CD4-positive, alpha-beta T cell treated with Interleukin-17A for 4 hours (primary cell): ENCODE measurements around the gene RCOR3.

Experiments
- DNase-seq: peaks from one replicate; pipeline ENCODE4 v3.0.0-alpha.2; 2020; ENCODE audit warnings: mixed read lengths

The RCOR3 gene

DNA sequence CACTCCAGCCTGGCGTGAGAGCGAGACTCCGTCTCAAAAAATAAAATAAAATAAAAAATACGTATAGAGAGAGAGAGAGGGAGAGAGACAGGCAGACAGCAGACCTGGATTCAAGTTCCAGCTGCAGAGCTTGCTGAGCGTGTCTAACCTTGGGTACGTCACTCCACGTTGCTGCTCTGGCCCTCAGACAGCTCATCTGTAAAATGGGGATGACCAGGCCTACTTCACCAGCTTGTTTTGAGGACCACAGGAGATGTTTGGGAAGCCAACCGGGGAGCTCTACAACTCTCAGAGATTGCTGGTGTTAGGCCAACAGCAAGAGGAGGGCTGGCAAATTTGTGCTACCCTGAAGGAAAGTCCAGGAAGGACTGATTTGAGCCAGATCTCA lies 67.0 kb downstream of the RCOR3 start:
- DNase-seq: no peak

GRCh38 chr1:211326528-211327345 lies 67.6 kb downstream of the RCOR3 start, which contains the start of gene TRAF5:
Gene TRAF5 (plus strand): TSS chr1:211326833. CDS start chr1:211353240, 26,407 bp downstream.
- DNase-seq: peak; percentile 64

DNA sequence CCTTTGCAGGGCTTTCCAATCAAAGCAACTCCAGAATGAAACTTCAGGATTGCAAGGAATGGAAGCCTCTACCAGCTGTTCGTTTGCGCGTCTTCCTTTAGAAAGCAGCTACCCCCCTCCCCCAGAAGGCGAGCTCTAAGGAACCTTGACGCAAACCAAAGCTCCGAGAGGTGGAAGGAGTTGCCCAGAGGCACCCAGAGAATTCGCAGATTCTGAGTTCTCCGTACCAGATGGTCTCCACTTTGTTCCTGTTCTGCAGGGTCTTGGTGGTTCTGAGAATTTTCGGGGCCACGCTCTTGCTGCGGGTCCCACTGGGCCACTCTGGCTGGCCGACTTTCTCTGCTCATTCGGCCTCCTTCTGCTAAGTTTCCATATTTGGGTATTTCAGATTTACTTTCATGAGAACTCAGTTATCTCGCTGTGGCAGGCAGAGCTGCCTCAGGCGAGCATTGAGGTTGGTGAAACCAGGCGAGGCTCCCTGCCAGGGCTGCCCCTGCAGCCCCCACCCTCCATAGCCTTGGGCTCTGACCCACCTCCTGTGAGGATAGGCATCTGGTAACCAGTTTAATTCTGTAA lies 68.3 kb downstream of the RCOR3 start:
- DNase-seq: peak; percentile 62

DNA sequence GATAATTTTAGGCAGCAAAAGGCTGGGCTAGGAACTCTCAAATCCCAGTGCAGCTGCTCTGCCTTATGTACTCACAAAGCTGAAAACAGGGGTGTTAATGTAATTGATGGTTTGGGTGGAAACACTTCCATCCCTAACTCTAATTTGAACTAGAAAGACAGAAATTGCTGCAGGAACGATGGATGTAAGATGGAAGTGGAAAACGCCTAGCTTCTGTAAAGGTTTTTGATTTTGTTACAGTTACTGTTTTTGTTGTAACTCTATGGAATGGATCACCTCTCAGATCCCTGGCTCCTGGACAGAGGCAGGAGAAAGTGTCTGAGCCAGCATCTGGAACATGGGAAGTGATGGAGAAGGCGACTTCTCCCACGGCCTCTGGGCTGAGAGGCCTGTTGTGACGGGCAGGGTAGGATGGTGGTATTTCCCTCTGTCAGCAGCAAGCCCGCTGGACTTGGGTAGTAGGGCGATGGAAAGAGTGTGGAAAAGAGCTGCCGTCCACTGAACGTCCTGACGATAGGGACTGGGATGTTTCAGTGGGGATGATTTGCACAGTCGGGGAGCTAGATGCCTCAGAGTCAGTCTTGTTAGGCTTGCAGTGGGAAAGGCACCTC lies 69.0 kb downstream of the RCOR3 start:
- no peak for DNase-seq

- no peak for DNase-seq
Measured at GRCh38 chr1:211328866-211329475, 69.8 kb downstream of the RCOR3 start.

DNA sequence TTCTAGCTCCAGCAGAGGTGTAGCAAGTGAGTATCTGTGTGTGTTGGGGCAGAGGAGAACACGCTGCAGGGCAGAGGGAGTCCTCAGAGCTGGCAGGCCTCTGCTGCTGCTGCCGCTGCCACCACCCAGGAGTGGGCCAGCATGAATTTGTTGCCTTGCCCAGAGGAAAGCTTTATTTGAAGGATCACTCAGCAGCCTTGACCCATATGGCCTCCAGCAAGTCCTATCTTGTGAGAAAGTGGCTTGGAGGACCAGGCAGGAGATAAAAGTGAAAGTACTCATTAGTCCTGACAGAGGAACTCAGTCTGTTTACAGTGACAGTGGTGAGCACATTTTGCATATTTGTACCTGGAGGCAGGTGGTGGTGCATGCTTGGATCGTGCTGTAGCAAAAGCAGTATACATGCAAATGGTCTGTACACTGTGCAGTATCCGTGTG lies 70.6 kb downstream of the RCOR3 start:
- DNase-seq: peak; percentile 42

DNA sequence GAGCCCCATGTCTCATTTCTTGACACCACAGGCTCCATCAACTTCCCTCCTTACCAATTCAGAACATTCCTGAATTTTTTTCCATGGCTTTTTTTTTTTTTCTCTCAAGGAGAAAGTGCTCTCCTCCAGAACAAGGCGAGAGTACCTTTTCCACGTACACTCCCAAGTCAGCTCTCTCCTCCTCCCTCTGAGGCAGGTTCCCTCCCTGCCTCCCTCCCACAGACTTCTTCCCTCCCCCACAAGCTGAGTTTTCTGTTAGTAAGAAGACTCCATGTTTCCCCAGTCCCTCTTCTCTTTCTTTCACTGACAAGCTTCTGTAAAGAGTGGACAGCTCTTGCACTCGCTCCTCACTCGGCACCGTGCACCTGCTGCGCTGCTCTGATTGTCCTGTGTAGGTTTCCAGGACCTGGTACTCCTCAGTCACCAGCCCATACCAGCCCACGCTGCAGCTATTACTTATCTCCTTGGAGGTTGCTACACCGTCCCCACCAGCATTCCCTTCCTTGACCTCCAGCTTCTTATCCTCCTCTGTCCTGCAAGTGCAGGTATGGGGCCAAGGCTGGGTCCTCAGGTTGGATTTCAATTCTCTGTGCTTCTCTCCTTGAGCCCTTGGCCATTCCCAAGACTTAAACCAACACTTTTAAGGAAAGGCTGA lies 71.2 kb downstream of the RCOR3 start:
- DNase-seq: no peak

DNA sequence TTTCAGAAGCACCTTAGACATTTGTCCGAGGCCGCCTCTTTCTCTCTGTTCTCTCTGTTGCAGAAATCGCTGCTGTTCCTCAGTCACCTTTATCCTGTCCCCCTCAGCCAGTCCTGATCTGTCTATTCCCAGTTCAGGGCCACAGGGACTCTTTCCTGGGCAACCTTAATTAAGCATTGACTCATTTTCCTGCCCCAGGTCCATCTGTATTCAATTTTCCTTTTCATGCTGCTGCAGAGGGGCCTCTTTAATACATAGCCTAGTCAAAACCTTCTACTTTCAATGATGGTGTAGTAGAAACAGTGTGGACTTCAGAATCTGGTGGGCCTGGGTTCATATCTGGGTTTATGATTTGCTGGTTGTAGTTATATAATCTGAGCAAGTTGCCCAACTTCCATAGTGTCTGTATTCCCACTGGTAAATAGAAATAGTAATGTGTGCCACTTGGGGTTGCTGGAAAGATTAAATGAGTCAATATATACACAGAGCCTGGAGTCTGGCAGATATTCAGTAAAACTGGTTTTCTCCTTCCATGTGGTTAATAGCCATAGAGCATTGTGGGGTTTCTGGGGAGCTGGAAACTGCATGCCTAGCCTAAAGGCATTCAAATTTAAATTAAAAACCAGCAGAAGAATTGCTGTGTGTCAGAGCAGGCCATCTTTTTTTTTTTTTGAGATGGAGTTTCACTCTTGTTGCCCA lies 72.0 kb downstream of the RCOR3 start:
- no peak for DNase-seq

DNA sequence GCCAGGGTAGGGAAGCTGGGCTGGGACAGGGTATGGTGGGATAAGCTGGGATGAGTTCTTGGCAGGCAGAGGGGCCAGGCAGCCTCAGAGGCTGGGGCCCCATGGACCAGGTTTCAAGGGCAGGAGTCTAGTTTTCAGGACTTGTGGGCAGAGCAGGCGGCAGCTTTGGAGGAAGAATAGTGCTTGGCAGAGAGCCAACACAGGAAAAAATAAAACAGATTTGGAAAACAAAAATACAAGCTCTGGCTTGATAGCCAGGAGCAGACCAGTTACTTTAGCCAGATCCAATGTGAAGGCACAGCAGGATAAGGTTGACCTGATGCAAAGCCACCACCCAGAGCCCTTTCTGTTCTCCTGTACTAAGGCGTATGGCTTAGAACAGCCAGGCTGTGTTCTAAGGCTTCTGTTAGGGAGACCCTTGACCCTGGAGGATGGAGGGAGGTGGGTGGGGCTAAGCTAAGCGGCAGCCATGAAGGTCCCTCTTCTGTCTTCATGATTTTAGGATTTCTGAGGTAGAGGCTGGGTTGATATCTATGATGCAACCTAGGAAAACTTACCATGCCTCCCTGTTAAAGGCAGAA lies 73.0 kb downstream of the RCOR3 start:
- no peak for DNase-seq

DNA sequence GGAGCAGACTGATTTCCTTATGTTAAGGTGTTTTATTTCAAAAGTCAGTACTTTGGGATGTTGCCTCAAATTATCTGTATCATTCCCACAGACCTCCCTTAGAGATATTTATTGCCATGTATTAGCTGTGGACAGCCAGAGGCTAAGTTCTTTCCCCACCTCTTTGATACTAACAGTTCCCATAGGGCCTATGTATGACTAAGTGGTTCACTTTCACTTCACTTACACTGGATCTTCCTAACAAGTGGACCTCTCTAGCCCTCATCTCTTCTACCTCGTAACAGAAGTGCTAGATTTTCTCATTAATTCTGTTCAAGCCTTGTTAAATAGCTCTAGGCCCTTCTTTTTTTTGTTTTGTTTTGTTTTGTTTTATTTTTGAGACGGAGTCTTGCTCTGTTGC lies 73.7 kb downstream of the RCOR3 start:
- DNase-seq: no peak

GRCh38 chr1:211333906-211334305 lies 74.7 kb downstream of the RCOR3 start:
- DNase-seq: no peak

GRCh38 chr1:211334986-211335385 lies 75.8 kb downstream of the RCOR3 start:
- DNase-seq: peak; percentile 28

- DNase-seq: peak; percentile 31
Measured at GRCh38 chr1:211335522-211336157, 76.5 kb downstream of the RCOR3 start.

- no peak for DNase-seq
Measured at GRCh38 chr1:211336161-211336560, 77.0 kb downstream of the RCOR3 start.

DNA sequence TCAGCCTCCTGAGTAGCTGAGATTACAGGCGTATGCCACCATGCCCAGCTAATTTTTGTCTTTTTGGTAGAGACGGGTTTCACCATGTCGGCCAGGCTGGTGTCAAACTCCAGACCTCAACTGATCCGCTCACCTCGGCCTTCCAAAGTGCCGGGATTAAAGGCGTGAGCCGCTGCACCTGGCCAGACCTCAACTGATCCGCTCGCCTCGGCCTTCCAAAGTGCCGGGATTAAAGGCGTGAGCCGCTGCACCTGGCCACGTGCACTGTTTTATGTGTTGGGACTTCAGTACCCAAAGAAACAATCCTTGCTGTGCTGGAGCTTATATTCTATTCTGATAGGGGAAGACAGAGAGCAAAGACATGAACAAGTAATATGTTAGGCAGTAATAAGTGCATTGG lies 77.6 kb downstream of the RCOR3 start:
- no peak for DNase-seq

GRCh38 chr1:211337430-211338223 lies 78.5 kb downstream of the RCOR3 start:
- no peak for DNase-seq

- no peak for DNase-seq
Measured at GRCh38 chr1:211338224-211338620, 79.1 kb downstream of the RCOR3 start.

DNA sequence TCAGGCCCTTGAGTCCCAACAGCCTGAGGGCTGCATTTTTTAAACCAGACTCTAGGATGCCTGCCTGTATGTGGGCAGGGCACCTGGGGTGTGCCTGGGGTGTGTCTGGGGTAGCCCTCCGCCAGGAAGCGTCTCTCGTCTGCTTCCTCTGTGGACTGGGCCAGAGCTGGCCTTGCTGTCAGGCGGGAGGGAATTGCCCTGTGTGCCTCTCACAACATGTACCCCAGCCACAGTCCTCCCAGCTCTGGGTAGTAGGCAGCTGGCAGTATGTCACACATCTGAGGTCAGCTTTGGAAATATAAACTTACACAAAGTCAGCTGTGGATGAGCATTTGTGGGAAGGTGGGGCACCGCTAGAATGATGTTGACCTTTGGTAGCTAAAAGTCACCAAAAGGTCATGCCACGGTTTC lies 80.5 kb downstream of the RCOR3 start:
- peak; percentile 25 for DNase-seq

DNA sequence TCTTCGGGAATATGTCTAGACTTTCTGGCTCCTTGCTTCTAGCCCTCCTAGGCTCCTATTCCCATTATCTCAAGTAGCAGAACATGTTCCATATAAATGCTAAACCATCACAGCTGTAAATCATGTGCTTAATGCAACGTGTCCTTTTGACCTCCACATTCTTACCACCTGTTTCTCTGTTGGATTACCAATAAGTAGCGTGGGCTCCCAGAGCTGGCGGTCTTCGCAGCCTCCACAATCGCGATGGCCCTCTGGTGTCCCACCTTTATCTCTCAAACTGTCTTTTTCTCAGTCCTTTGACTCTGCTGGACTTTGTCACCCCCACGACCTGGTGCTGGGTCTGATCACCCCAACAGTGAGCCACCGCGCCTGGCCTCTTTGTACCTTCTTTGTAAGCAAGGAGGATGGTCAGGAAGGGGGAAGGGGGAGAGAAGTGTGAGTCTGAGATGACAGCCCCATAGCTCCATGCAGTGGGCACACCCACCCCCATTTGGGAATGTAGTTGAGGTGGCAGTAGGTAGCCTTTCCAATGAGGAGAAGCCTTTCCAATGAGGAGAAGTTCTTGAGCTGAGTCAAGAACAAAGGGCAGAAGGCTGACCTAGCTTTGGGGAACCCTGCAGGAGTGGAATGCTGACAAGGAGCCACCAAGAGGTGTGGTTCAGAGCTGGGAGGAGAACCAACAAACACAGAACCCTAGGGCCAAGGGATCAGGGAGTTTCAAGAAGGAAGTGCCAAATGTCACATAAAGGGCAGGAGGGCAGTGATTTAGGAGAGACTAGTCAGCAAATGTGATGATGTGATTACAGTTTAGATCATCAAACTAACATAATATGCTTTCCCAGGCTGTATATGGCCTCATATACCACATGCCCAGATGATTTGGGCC lies 81.7 kb downstream of the RCOR3 start:
- no peak for DNase-seq

GRCh38 chr1:211341999-211342398 lies 82.8 kb downstream of the RCOR3 start:
- no peak for DNase-seq
